C4-2B (cell line): ENCODE data around the gene WNK4.

Experiments used
- H3K27ac ChIP-seq: fragments of 450-650 bp; 2 replicates; pipeline ENCODE4 v1.5.1; 2017
- ZFX ChIP-seq: fragments of 450-650 bp; IDR thresholded peaks from 2 replicates; pipeline ENCODE4 v1.6.1; 2017
- TF ChIP-seq, protein P1 (sequence below): fragments of 450-650 bp; conservative IDR thresholded peaks from 2 replicates; pipeline ENCODE4 v1.5.1; 2017; ENCODE audit warnings: mild to moderate bottlenecking

WNK4 gene

DNA sequence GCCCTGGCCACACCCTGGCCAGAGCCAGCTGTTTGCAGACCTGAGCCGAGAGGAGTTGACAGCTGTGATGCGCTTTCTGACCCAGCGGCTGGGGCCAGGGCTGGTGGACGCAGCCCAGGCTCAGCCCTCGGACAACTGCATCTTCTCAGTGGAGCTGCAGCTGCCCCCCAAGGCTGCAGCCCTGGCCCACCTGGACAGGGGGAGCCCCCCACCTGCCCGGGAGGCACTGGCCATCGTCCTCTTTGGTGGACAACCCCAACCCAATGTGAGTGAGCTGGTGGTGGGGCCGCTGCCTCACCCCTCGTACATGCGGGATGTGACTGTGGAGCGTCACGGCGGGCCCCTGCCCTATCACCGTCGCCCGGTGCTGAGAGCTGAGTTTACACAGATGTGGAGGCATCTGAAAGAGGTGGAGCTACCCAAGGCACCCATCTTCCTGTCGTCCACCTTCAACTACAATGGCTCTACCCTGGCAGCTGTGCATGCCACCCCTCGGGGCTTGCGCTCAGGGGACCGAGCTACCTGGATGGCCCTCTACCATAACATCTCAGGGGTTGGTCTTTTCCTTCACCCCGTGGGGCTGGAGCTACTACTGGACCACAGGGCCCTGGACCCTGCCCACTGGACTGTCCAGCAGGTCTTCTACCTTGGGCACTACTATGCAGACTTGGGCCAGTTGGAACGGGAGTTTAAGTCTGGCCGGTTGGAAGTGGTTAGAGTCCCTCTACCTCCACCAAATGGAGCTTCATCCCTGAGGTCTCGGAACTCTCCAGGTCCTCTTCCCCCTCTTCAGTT lies 64.5 kb downstream of the WNK4 start:
- no peak overlapping the region for H3K27ac ChIP-seq
- no peak for TF ChIP-seq ZFX
- TF ChIP-seq, protein P1, sequence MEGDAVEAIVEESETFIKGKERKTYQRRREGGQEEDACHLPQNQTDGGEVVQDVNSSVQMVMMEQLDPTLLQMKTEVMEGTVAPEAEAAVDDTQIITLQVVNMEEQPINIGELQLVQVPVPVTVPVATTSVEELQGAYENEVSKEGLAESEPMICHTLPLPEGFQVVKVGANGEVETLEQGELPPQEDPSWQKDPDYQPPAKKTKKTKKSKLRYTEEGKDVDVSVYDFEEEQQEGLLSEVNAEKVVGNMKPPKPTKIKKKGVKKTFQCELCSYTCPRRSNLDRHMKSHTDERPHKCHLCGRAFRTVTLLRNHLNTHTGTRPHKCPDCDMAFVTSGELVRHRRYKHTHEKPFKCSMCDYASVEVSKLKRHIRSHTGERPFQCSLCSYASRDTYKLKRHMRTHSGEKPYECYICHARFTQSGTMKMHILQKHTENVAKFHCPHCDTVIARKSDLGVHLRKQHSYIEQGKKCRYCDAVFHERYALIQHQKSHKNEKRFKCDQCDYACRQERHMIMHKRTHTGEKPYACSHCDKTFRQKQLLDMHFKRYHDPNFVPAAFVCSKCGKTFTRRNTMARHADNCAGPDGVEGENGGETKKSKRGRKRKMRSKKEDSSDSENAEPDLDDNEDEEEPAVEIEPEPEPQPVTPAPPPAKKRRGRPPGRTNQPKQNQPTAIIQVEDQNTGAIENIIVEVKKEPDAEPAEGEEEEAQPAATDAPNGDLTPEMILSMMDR: no peak

DNA sequence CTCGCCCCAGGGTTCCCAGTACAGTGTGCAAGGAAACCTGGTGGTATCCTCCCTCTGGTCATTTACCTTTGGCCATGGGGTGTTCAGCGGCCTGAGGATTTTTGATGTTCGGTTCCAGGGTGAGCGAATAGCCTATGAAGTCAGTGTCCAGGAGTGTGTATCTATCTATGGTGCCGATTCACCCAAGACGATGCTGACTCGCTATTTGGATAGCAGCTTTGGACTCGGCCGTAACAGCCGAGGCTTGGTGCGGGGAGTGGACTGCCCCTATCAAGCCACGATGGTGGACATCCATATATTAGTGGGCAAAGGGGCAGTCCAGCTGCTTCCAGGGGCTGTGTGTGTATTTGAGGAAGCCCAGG lies 65.1 kb downstream of the WNK4 start:
- TF ChIP-seq, protein P1: no peak
- TF ChIP-seq ZFX: no peak
- H3K27ac ChIP-seq: no peak overlapping the region

DNA sequence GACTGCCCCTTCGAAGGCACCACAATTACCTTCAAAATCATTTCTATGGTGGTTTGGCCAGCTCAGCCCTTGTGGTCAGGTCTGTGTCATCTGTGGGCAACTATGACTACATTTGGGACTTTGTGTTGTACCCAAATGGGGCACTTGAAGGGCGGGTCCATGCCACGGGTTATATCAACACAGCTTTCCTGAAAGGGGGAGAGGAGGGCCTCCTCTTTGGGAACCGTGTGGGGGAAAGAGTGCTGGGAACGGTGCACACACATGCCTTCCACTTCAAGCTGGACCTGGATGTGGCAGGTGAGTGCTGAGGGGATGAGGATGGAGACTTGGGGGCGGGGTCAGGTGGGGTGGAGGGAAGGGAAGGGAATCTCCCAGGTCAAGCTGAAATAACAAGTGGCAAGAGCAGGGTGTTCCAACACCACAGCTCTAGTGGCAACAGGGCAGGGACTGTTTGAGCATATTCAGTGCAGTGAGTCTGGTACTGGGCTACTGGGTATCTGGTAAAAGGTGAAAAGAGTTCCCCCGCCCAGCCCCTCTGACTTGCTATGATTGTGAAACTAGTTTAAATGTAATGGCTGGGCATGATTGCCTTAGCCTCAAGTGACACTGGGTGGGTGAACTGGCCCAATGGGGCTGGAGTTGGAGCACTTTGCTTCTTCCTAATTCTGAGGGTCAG lies 65.6 kb downstream of the WNK4 start:
- TF ChIP-seq ZFX: no peak
- TF ChIP-seq, protein P1: no peak
- H3K27ac ChIP-seq: no peak overlapping the region
